ENCODE results near the gene PDGFD. TPM values are rescaled to one million over a fixed set of nuclear protein-coding genes. Genes with fewer than 3 reads are reported as not detected.

Gene PDGFD
- polyA plus RNA-seq, 1 donor from 2014 or later, result 1.0 TPM

- Histone ChIP-seq H3K36me3 (ENCODE audit: insufficient read depth, low read length) (no peaks in the 10 kb centered on the region), H2AFZ (ENCODE audit: low read depth, low read length) (no peak overlapping the region), H3K79me2 (replicated peaks; ENCODE audit: insufficient read depth, low read length) (no peaks in the 10 kb centered on the region), H3K27ac (ENCODE audit: low read length) (no peak overlapping the region), H3K4me2 (ENCODE audit: low read length) (no peak overlapping the region), H3K9me3 (ENCODE audit: low read length) (no peaks in the 10 kb centered on the region), H3K9me2 (ENCODE audit: insufficient read depth, low read length) (no peaks in the 10 kb centered on the region), H3K27me3 (ENCODE audit: insufficient read depth, low read depth, low read length) (no peaks in the 10 kb centered on the region), H3F3A (ENCODE audit: insufficient read depth, low read length, poor library complexity, severe bottlenecking) (no peaks in the 10 kb centered on the region), H4K20me1 (ENCODE audit: insufficient read depth) (no peaks in the 10 kb centered on the region), H3K9ac (ENCODE audit: low read length) (no peak overlapping the region), H3K4me3 (ENCODE audit: low read length) (no peak overlapping the region)
- TF ChIP-seq EZH2 (IDR thresholded peaks at IDR 0.05; ENCODE audit: borderline replicate concordance, insufficient read depth, low read length, poor library complexity, severe bottlenecking) (no peak), SMC3 (conservative IDR thresholded peaks at IDR 0.05; ENCODE audit: poor library complexity) (no peak), RAD21 (conservative IDR thresholded peaks at IDR 0.05) (no peak), REST (IDR thresholded peaks at IDR 0.05; ENCODE audit: borderline replicate concordance) (no peak), MXI1 (conservative IDR thresholded peaks at IDR 0.05; ENCODE audit: poor library complexity, severe bottlenecking) (no peak), EP300 (conservative IDR thresholded peaks at IDR 0.05; ENCODE audit: poor library complexity, severe bottlenecking) (no peak), CTCF (IDR thresholded peaks at IDR 0.05; ENCODE audit: poor library complexity, severe bottlenecking) (no peak), TAF1 (IDR thresholded peaks at IDR 0.05; ENCODE audit: low read depth) (no peak), POLR2AphosphoS5 (IDR thresholded peaks at IDR 0.05) (no peak)
Measured at GRCh38 chr11:103947546-103947919, 216.4 kb downstream of the PDGFD start.

- H3K4me2 ChIP-seq (ENCODE audit: low read length), result no peak overlapping the region
- no peak for TF ChIP-seq TAF1 (IDR thresholded peaks at IDR 0.05; ENCODE audit: low read depth)
- no peaks in the 10 kb centered on the region for H3K27me3 ChIP-seq (ENCODE audit: insufficient read depth, low read depth, low read length)
- H3K79me2 ChIP-seq (replicated peaks; ENCODE audit: insufficient read depth, low read length), result no peaks in the 10 kb centered on the region
- H3K9me2 ChIP-seq (ENCODE audit: insufficient read depth, low read length), result no peaks in the 10 kb centered on the region
- H3K4me3 ChIP-seq (ENCODE audit: low read length), result no peak overlapping the region
- no peak overlapping the region for H3K27ac ChIP-seq (ENCODE audit: low read length)
- no peaks in the 10 kb centered on the region for H3F3A ChIP-seq (ENCODE audit: insufficient read depth, low read length, poor library complexity, severe bottlenecking)
- H2AFZ ChIP-seq (ENCODE audit: low read depth, low read length), result no peak overlapping the region
- no peak overlapping the region for H3K9ac ChIP-seq (ENCODE audit: low read length)
- no peaks in the 10 kb centered on the region for H3K36me3 ChIP-seq (ENCODE audit: insufficient read depth, low read length)
- H4K20me1 ChIP-seq (ENCODE audit: insufficient read depth), result no peaks in the 10 kb centered on the region
- no peaks in the 10 kb centered on the region for H3K9me3 ChIP-seq (ENCODE audit: low read length)
Measured at GRCh38 chr11:103946793-103947545, 217.0 kb downstream of the PDGFD start.

All from neural cell (in vitro differentiated cells).